Activated T-helper 17 cell treated with anti-CD3 and anti-CD28 coated beads, Interleukin-2, amount 50 U/mL, for 72 hours (primary cell): ENCODE measurements around the gene OS9. TPM values are rescaled to one million over a fixed set of nuclear protein-coding genes. Genes with fewer than 3 reads are reported as not detected.
A peak's percentile ranks its signal among the peaks of the same experiment; 100 is the strongest.

ENCODE experiments used
- ATAC-seq: fragments of 150-1000 bp; cut with Tn5 transposase; replicated peaks from 2 replicates; pipeline ENCODE4 v1.10.0; 2021; ENCODE audit warnings: mild to moderate bottlenecking, moderate library complexity
- H3K27ac Mint-ChIP-seq: one replicate; pipeline ENCODE4 v1.8.0; 2022; ENCODE audit warnings: mixed read lengths
- H3K27me3 Mint-ChIP-seq: one replicate; pipeline ENCODE4 v1.8.0; 2022; ENCODE audit warnings: mixed read lengths
- H3K36me3 Mint-ChIP-seq: one replicate; pipeline ENCODE4 v1.8.0; 2022; ENCODE audit warnings: low read depth, mild to moderate bottlenecking, mixed read lengths
- H3K4me1 Mint-ChIP-seq: one replicate; pipeline ENCODE4 v1.8.0; 2022; ENCODE audit warnings: mixed read lengths
- H3K4me3 Mint-ChIP-seq: one replicate; pipeline ENCODE4 v1.8.0; 2022; ENCODE audit warnings: mild to moderate bottlenecking, mixed read lengths
- H3K9me3 Mint-ChIP-seq: one replicate; pipeline ENCODE4 v1.8.0; 2022; ENCODE audit warnings: mixed read lengths
- total RNA-seq, 2 donors: library from RNA; stranded (reverse); gene quantifications; one replicate each; pipeline ENCODE4 v1.2.3, GENCODE V29; 2022

The OS9 gene
- total RNA-seq, 2 donors from 2014 or later, result 107 to 114 TPM

- H3K4me1 Mint-ChIP-seq, result peaks cover 52% of the 10 kb centered on the region
- peaks cover 60% of the 10 kb centered on the region for H3K36me3 Mint-ChIP-seq
- no peaks in the 10 kb centered on the region for H3K27me3 Mint-ChIP-seq
- no peaks in the 10 kb centered on the region for H3K9me3 Mint-ChIP-seq
- peak overlapping the region; percentile 75 for H3K27ac Mint-ChIP-seq
- peak overlapping the region; percentile 86 for H3K4me3 Mint-ChIP-seq
- ATAC-seq, result no peak
Observed at GRCh38 chr12:57755454-57756372, 61.8 kb downstream of the OS9 start.

- peak overlapping the region; percentile 75 for H3K27ac Mint-ChIP-seq
- peak; percentile 30 for ATAC-seq
- H3K4me3 Mint-ChIP-seq, result peak overlapping the region; percentile 86
- H3K36me3 Mint-ChIP-seq, result peaks cover 60% of the 10 kb centered on the region
- H3K27me3 Mint-ChIP-seq, result no peaks in the 10 kb centered on the region
- H3K4me1 Mint-ChIP-seq, result peaks cover 44% of the 10 kb centered on the region
- H3K9me3 Mint-ChIP-seq, result no peaks in the 10 kb centered on the region
Observed at GRCh38 chr12:57756406-57757341, 62.7 kb downstream of the OS9 start.

- no peak for ATAC-seq
- Mint-ChIP-seq H3K27me3 (no peaks in the 10 kb centered on the region), H3K4me3 (no peak overlapping the region), H3K4me1 (peaks cover 38% of the 10 kb centered on the region), H3K36me3 (peaks cover 59% of the 10 kb centered on the region), H3K27ac (no peak overlapping the region), H3K9me3 (no peaks in the 10 kb centered on the region)
Observed at GRCh38 chr12:57757771-57758170, 63.8 kb downstream of the OS9 start.

GRCh38 chr12:57758552-57759359 lies 64.8 kb downstream of the OS9 start:
- no peak for ATAC-seq
- Mint-ChIP-seq H3K9me3 (no peaks in the 10 kb centered on the region), H3K4me3 (no peak overlapping the region), H3K36me3 (peaks cover 69% of the 10 kb centered on the region), H3K27ac (no peak overlapping the region), H3K4me1 (peaks cover 34% of the 10 kb centered on the region), H3K27me3 (no peaks in the 10 kb centered on the region)

- peak; percentile 15 for ATAC-seq
- Mint-ChIP-seq H3K27me3 (no peaks in the 10 kb centered on the region), H3K36me3 (peaks cover 76% of the 10 kb centered on the region), H3K4me3 (peak overlapping the region; percentile 9), H3K4me1 (peaks cover 33% of the 10 kb centered on the region), H3K9me3 (no peaks in the 10 kb centered on the region), H3K27ac (no peak overlapping the region)
Observed at GRCh38 chr12:57759360-57759980, 65.5 kb downstream of the OS9 start.

GRCh38 chr12:57760347-57760982 lies 66.5 kb downstream of the OS9 start:
- Mint-ChIP-seq H3K9me3 (no peaks in the 10 kb centered on the region), H3K27ac (no peak overlapping the region), H3K36me3 (peaks cover 86% of the 10 kb centered on the region), H3K4me3 (no peak overlapping the region), H3K4me1 (peaks cover 29% of the 10 kb centered on the region), H3K27me3 (no peaks in the 10 kb centered on the region)
- ATAC-seq, result no peak

- no peaks in the 10 kb centered on the region for H3K27me3 Mint-ChIP-seq
- no peak overlapping the region for H3K4me3 Mint-ChIP-seq
- no peak overlapping the region for H3K27ac Mint-ChIP-seq
- peaks cover 83% of the 10 kb centered on the region for H3K36me3 Mint-ChIP-seq
- no peaks in the 10 kb centered on the region for H3K9me3 Mint-ChIP-seq
- no peak for ATAC-seq
- peaks cover 24% of the 10 kb centered on the region for H3K4me1 Mint-ChIP-seq
Observed at GRCh38 chr12:57761391-57761998, 67.6 kb downstream of the OS9 start.

GRCh38 chr12:57762463-57762862 lies 68.5 kb downstream of the OS9 start:
- no peaks in the 10 kb centered on the region for H3K27me3 Mint-ChIP-seq
- H3K27ac Mint-ChIP-seq, result no peak overlapping the region
- H3K36me3 Mint-ChIP-seq, result peaks cover 76% of the 10 kb centered on the region
- H3K4me1 Mint-ChIP-seq, result peaks cover 19% of the 10 kb centered on the region
- no peak overlapping the region for H3K4me3 Mint-ChIP-seq
- H3K9me3 Mint-ChIP-seq, result no peaks in the 10 kb centered on the region
- no peak for ATAC-seq

GRCh38 chr12:57763881-57764661 lies 70.1 kb downstream of the OS9 start:
- Mint-ChIP-seq H3K4me3 (peak overlapping the region; percentile 93), H3K9me3 (no peaks in the 10 kb centered on the region), H3K27ac (peak overlapping the region; percentile 67), H3K4me1 (peaks cover 19% of the 10 kb centered on the region), H3K36me3 (peaks cover 80% of the 10 kb centered on the region), H3K27me3 (no peaks in the 10 kb centered on the region)
- ATAC-seq, result no peak

- peaks cover 14% of the 10 kb centered on the region for H3K4me1 Mint-ChIP-seq
- peak overlapping the region; percentile 67 for H3K27ac Mint-ChIP-seq
- H3K27me3 Mint-ChIP-seq, result no peaks in the 10 kb centered on the region
- H3K9me3 Mint-ChIP-seq, result no peaks in the 10 kb centered on the region
- peak overlapping the region; percentile 93 for H3K4me3 Mint-ChIP-seq
- ATAC-seq, result peak; percentile 22
- H3K36me3 Mint-ChIP-seq, result peaks cover 81% of the 10 kb centered on the region
Observed at GRCh38 chr12:57764662-57765002, 70.7 kb downstream of the OS9 start.

- ATAC-seq, result peak; percentile 80
- H3K36me3 Mint-ChIP-seq, result peaks cover 81% of the 10 kb centered on the region
- H3K27ac Mint-ChIP-seq, result peak overlapping the region; percentile 67
- H3K27me3 Mint-ChIP-seq, result no peaks in the 10 kb centered on the region
- H3K9me3 Mint-ChIP-seq, result no peaks in the 10 kb centered on the region
- peak overlapping the region; percentile 93 for H3K4me3 Mint-ChIP-seq
- H3K4me1 Mint-ChIP-seq, result peaks cover 15% of the 10 kb centered on the region
Observed at GRCh38 chr12:57765003-57765697, 71.2 kb downstream of the OS9 start.
